NT2/D1 (cell line): ENCODE results near the gene ANKRD55.
"Not testable (repeated sequence)": the region's sequence is repeated elsewhere in the genome, so short reads cannot be mapped to it uniquely, and the experiment has no call there.

ENCODE experiments used
- YY1 ChIP-seq: IDR thresholded peaks from 2 replicates; pipeline ENCODE4 v1.6.1; 2011; ENCODE audit not compliant: insufficient read length, insufficient read depth
- ZNF274 ChIP-seq: IDR thresholded peaks from 2 replicates; pipeline ENCODE4 v1.6.1; 2011; ENCODE audit warnings: mild to moderate bottlenecking, low read depth, low read length

GRCh38 chr5:56242271-56242670 is 9.1 kb upstream of the ANKRD55 start:
- TF ChIP-seq ZNF274, YY1: not testable (repeated sequence)
